ENCODE measurements around the gene FBXL17.

The FBXL17 gene

DNA sequence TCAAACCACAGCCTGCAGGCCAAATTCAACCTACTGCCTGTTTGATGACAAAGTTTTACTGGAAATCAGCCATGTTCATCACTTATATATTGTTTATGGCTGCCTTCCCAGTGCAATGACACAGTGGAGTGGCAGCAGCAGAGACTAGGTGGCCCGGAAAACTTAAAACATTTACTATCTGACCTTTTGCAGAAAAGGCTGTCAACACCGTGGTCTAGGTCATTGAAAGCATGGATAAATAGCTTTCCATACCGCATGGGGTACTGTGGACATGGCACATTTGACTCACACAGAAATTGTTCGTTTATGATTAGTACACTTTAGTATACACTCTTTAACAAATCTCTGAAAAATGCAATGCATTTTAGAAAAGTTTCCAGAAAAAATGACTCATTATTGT, 412.9 kb downstream of the FBXL17 start:
- H3K27ac ChIP-seq: no peak overlapping the region
- TF ChIP-seq, protein P1, sequence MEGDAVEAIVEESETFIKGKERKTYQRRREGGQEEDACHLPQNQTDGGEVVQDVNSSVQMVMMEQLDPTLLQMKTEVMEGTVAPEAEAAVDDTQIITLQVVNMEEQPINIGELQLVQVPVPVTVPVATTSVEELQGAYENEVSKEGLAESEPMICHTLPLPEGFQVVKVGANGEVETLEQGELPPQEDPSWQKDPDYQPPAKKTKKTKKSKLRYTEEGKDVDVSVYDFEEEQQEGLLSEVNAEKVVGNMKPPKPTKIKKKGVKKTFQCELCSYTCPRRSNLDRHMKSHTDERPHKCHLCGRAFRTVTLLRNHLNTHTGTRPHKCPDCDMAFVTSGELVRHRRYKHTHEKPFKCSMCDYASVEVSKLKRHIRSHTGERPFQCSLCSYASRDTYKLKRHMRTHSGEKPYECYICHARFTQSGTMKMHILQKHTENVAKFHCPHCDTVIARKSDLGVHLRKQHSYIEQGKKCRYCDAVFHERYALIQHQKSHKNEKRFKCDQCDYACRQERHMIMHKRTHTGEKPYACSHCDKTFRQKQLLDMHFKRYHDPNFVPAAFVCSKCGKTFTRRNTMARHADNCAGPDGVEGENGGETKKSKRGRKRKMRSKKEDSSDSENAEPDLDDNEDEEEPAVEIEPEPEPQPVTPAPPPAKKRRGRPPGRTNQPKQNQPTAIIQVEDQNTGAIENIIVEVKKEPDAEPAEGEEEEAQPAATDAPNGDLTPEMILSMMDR (conservative IDR thresholded peaks at IDR 0.05): no peak

DNA sequence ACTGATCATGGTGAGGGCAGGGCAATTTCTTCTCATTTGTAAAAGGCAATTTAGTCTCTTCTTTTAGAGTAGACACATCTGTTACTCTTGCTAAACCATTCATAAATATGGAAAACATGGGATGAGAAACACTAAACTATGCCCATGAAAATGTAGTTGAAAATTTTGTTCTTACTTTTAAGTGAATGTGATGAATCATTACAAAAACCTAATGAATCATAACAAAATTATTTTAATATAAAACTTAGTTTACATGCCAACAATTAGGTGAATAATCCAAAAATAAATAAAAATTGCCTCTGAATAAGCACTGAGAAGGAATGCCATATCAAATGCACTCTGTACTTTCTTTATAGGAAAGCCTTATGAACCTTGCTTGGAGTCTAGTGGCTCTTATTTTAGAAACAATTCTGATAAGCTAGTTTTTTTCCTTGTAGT, 413.5 kb downstream of the FBXL17 start:
- TF ChIP-seq, protein P1 (conservative IDR thresholded peaks at IDR 0.05): no peak
- no peak overlapping the region for H3K27ac ChIP-seq

- TF ChIP-seq, protein P1 (conservative IDR thresholded peaks at IDR 0.05): no peak
- no peak overlapping the region for H3K27ac ChIP-seq
These were observed 415.7 kb downstream of the FBXL17 start for GRCh38 chr5:107966201-107966600.

DNA sequence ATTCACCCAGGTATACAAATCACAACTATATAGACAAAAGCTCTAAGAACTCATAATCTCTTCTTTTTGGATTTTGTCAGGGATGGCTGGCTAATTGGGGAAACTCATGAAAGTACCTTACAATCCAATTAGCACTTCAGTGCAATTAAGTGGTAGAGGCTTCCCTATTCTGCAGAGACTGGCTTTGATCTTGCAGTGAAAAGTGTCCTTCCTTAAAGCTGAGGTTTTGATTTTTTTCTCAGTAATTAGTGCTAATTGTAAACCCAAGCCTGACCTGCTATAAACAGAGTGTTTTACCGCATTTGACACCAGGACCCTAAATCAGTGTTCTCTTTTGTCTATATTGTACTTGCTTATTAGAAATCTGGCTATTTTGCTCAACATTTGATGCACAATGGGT, 417.2 kb downstream of the FBXL17 start:
- TF ChIP-seq, protein P1 (conservative IDR thresholded peaks at IDR 0.05): no peak
- no peak overlapping the region for H3K27ac ChIP-seq

GRCh38 chr5:107959573-107960279, 422.2 kb downstream of the FBXL17 start:
- H3K27ac ChIP-seq: no peak overlapping the region
- TF ChIP-seq, protein P1 (conservative IDR thresholded peaks at IDR 0.05): no peak

DNA sequence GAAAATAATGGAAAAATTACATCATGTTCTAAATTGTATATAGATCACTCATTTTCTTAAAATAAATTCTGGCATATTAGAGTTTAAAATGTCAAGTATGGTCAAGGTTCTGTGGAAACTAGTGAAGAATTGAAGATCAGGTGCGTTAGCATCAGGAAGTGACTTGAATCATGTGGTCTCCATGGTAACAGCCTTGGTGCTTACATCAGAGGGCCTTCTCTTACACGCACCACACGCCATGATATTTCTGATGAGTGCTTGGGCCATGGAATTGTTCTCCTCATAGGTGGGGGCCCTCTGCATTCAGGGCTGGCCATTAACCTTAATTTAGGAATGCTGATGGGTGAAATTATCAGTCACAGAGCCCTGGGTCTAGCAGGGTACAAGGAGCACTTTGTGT, 423.0 kb downstream of the FBXL17 start:
- TF ChIP-seq, protein P1 (conservative IDR thresholded peaks at IDR 0.05): no peak
- H3K27ac ChIP-seq: no peak overlapping the region

DNA sequence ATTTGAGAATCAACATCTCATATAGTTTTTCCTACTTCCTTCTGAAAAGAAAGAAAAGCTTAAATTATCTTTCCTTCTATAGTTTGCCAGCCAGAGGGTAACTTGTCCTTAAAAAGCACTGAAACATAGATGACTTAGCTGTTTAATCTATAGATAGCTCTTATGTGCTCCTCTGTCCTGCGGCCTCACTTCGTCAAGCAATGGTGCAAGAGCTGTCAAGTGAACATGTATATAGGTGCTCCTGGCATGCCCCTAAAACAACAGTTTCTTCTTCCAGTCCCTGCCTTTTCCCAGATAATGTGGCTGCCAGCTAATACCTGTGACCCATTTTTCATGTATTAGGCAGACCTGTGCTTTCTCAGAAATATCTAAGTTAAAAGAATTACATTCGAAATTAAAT, 423.5 kb downstream of the FBXL17 start:
- TF ChIP-seq, protein P1 (conservative IDR thresholded peaks at IDR 0.05): no peak
- no peak overlapping the region for H3K27ac ChIP-seq

Measured in VCaP (cell line).